OCI-LY3 (cell line): ENCODE results near the gene VPS36.

Experiments used
- CTCF ChIP-seq: fragments of 200-600, 300-600 bp; sonication (generic); IDR thresholded peaks from 2 replicates; pipeline ENCODE4 v1.5.1; 2014; ENCODE audit warnings: antibody characterized with exemption, low read length, low read depth
- EZH2phosphoT487 ChIP-seq: fragments of 200-600 bp; shearing (Covaris generic); IDR thresholded peaks from 2 replicates; pipeline ENCODE4 v1.6.1; 2018; ENCODE audit warnings: antibody characterized with exemption, mixed run types, low read depth

DNA sequence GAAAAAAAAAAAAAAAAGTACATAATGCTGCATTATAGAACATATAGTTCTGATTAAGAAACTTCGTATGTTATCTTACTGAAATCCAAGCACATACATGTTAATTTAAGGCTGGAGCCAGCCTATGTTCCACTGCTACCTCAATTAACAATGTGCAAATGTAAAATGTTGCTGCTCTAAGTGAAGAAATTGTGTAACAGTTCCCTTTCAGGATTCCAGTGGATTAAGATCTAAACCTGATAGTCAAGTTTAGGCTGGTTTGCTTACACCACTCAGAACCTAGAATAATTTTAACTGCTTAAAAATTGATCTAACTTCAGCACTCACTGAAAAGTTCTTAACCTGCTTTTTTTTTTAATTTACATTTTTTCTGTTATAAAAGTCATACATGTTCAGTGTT is 4.2 kb downstream of the VPS36 start:
- TF ChIP-seq CTCF (no peak), EZH2phosphoT487 (no peak)
